GM19351 (cell line): ENCODE measurements around the gene GGA2.
"Not testable (repeated sequence)": the region's sequence is repeated elsewhere in the genome, so short reads cannot be mapped to it uniquely, and the experiment has no call there.

ENCODE experiments used
- ATAC-seq: cut with Tn5 transposase; IDR thresholded peaks from one replicate; pipeline ENCODE4 v1.9.1; 2021; ENCODE audit warnings: mild to moderate bottlenecking, moderate library complexity; ENCODE audit not compliant: unreplicated experiment

Gene GGA2

DNA sequence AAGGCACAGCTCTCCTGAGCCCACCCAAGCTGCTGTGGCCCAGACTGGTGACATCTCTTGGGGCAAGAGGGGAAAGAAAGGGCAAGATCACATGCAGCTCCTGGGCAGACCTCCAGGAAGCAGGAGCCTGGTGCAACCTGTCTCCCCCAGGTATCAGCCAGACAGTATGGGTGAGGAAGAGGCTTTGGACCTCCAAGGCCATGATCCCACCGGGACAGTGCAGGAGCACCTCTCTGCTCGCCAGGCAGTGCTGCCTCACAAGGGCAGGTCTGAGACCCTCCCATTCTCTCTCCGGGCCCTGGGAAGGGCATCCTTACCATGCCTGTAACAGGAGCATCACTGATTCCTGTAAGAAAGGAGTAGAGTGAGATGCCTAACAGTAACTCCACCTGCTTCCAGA, 31.7 kb downstream of the GGA2 start:
- ATAC-seq = no peak

DNA sequence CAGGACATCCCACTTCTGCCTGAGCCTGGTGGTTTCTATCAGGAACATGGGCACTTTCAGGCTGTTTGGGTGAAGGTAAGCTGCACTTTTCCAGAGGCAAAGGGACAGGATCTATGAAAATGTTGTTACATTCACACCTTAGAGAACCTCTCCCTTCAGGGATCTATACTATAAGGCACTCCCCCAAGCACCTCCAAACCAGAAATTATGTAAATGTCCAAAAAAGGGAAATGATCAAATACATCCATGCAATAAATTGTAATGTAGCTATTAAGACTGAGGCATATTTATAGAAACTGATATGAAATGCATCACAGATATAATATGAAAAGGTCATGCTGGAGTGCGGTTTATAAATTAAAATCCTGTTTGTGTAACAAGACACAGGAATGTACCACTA, 34.0 kb downstream of the GGA2 start:
- ATAC-seq = no peak

DNA sequence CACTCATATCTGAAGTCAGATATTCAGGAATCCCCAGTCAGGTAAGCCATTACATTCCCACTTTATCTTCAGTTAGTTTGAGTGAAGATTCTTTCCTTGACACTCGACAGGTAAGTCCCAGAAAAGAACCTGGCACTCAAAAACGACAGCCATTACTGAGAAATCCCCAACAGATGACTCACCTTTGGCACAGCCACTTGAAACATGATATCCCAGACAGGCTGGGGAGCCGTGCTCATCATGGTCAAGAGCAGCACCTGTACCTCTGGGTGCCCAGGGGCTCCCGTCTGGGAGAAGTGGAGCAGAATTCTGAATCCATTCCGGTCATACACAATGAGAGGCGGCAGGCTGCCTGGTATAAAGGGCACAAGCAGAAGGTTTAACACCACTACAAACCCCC, 40.5 kb downstream of the GGA2 start:
- no peak for ATAC-seq

GRCh38 chr16:23466162-23466885, 44.0 kb downstream of the GGA2 start:
- no peak for ATAC-seq

DNA sequence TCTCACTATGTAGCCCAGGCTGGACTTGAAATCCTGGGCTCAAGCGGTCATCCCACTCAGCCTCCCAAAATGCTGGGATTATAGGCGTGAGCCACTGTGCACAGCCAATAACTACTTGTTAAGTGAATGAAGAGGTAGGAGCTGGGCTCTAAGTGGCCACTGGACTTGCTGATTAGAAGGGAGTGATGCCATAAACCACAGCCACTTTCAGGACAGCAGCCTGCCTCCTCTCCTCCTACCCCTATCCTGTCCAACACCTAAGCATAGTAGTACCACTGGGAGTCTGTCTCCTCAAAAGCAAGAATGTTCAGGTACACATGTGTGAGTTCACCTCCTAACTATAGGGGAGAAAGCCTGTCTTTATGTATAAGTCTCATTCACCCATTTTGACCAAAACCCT, 45.1 kb downstream of the GGA2 start:
- no peak for ATAC-seq

- no peak for ATAC-seq
Measured at GRCh38 chr16:23464196-23464595, 46.1 kb downstream of the GGA2 start.

DNA sequence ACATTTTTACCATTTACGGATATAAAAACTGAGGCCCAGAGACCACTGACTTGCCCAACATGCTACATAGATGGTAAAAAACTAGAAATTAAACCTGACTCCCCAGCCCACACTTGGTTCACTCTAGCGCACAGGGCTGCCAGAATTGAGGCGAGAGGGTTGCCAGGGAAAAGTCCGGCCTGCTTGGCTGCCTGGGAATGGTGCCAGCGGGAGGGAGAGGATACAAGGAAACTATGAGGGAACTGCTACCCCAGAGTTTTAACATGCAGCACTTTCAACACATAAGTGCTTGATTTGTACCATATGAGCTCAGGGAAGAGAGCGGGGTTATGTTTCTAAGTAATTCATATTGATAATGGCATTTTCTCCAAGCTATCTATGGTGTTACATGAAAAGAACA, 47.3 kb downstream of the GGA2 start:
- ATAC-seq = not testable (repeated sequence)

GRCh38 chr16:23453338-23454052, 56.8 kb downstream of the GGA2 start:
- ATAC-seq = no peak

GRCh38 chr16:23452572-23453337, 57.5 kb downstream of the GGA2 start, which contains the start of gene COG7:
Gene COG7, minus strand, starts transcription at chr16:23453189. Its CDS starts 195 bp downstream, at chr16:23452994.
- peak; percentile 92 for ATAC-seq

- no peak for ATAC-seq
Measured at GRCh38 chr16:23452221-23452571, 58.1 kb downstream of the GGA2 start.

GRCh38 chr16:23448392-23448791, 61.9 kb downstream of the GGA2 start:
- no peak for ATAC-seq

DNA sequence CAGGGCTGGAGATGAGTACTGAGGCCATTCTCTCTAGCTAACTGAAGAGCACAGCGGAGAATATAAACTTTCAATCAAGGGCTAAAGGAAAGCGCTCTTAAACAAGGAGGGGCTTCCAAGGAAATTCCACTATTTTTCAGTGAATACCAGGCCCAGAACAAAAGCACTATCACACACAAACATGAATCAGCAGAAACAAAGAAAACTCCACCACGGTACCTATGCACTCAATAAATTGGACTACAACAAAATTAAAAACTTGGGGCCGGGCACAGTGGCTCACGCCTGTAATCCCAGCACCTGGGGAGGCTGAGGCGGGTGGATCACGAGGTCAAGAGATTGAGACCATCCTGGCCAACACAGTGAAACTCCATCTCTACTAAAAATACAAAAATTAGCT, 72.8 kb downstream of the GGA2 start:
- ATAC-seq = not testable (repeated sequence)

DNA sequence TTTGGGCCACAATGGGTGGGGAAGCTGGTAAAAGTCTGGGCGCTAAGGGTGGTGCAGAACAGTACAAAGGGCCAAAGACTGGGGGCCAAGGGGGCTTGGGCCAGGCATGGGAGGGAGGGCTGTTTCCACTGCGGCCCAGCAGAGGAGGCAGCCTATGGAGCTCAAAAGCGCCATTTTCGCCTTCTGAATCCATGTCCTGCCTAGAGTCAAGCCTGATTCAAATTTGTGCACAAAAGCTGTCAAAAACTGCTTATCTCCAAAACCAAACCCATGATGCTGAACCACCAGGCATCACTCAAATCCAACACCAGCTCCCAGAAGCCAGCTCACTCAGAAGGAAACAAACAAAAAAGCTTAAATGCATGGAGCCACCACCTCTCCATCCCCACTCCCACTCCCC, 73.3 kb downstream of the GGA2 start:
- ATAC-seq = no peak

DNA sequence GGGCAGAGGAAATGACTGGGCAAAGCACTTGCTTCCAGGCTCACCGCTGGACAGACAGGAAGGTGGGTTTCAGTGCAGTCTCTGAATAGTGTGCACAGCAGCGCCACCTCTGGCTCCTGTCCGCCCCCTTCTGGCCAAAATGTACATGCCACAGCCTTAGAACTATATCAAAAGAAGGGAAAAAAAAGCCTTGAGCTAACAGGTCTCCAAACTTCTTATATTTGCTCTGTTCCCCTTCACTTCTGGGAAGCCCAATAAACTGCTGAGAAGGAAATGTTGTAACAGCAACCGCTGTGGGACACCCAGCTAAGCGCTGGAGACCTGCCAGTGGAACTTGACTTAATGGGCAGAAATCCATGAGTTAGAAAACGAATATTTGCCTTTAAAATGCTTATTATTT, 74.8 kb downstream of the GGA2 start:
- ATAC-seq = no peak

GRCh38 chr16:23434380-23434779, 75.9 kb downstream of the GGA2 start:
- no peak for ATAC-seq

GRCh38 chr16:23433261-23433920, 76.9 kb downstream of the GGA2 start:
- no peak for ATAC-seq

- no peak for ATAC-seq
Measured at GRCh38 chr16:23432176-23433128, 77.8 kb downstream of the GGA2 start.

DNA sequence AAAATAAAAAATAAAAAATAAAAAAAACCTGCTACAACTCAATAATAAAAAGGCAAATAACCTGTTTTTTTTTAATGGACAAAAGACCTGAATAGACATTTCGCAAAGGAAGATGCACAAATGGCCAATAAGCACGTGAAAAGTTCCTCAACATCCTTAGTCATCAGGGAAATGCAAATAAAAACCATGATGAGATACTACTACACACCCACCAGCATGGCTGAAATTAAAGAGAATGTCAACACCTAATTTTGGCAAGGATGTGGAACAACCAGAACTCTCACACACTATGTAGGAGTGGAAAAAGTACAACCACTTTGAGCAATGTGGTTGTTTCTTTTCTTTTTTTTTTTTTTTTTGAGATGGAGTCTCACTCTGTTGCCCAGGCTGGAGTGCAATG, 81.9 kb downstream of the GGA2 start:
- ATAC-seq = no peak

DNA sequence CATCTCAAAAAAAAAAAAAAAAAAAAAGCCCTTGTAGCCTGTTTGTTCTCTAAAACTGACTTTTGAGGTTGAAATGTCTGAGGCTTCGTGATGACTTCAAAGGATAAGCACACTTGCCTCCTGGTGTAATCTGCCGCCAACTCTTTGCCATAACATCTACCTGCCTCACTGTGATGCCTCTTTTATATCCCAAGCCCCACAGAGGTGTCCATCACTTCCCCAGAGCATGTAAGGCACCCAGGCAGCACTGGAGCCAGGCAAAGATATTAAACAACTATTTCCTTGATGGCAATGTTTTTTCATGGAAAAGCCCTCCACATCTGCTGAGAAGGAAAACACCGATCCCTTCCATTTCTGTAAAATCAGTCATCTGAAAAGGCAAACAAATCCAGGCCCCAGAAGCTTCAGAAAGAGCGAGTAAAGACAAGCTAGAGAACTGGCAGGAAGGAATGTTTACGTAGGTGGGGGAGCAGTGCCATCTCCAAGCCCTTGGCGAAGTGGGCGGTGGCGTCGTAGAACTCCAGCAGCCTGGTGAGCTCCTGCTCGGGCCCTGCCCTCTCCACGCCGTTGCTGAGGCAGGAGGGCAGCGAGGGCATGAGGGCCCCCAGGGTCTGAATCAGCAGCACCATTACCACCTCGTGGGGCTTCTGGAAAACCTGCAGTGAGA, 85.9 kb downstream of the GGA2 start:
- ATAC-seq = no peak
